ENCODE results near the gene HNRNPA3.
A peak's percentile ranks its signal among the peaks of the same experiment; 100 is the strongest.
"Not testable (repeated sequence)": the region's sequence is repeated elsewhere in the genome, so short reads cannot be mapped to it uniquely, and the experiment has no call there.

The HNRNPA3 gene
- 101 to 121 reads per million in 2 donors for total RNA-seq

- DNase-seq: peak; percentile 100
Measured at GRCh38 chr2:177212106-177212890, at the start of gene HNRNPA3. TSS of gene HNRNPA3 (plus strand) at chr2:177212794. CDS start at chr2:177212800, 6 bp downstream.

GRCh38 chr2:177164131-177164530 lies 48.5 kb upstream of the HNRNPA3 start:
- DNase-seq: no peak

GRCh38 chr2:177164584-177165052 lies 48.0 kb upstream of the HNRNPA3 start:
- DNase-seq: peak; percentile 82

- DNase-seq: no peak
Measured at GRCh38 chr2:177165061-177165583, 47.5 kb upstream of the HNRNPA3 start.

- no peak for DNase-seq
Measured at GRCh38 chr2:177165721-177166711, 46.6 kb upstream of the HNRNPA3 start.

- DNase-seq: no peak
Measured at GRCh38 chr2:177169810-177170514, 42.6 kb upstream of the HNRNPA3 start.

- no peak for DNase-seq
Measured at GRCh38 chr2:177171418-177171865, 41.2 kb upstream of the HNRNPA3 start.

- no peak for DNase-seq
Measured at GRCh38 chr2:177172034-177172880, 40.3 kb upstream of the HNRNPA3 start.

- DNase-seq: no peak
Measured at GRCh38 chr2:177174486-177174885, 38.1 kb upstream of the HNRNPA3 start.

GRCh38 chr2:177175917-177176668 lies 36.5 kb upstream of the HNRNPA3 start:
- no peak for DNase-seq

- DNase-seq: no peak
Measured at GRCh38 chr2:177178797-177179196, 33.8 kb upstream of the HNRNPA3 start.

- DNase-seq: no peak
Measured at GRCh38 chr2:177179227-177179626, 33.4 kb upstream of the HNRNPA3 start.

- DNase-seq: not testable (repeated sequence)
Measured at GRCh38 chr2:177179671-177180070, 32.9 kb upstream of the HNRNPA3 start.

GRCh38 chr2:177180269-177181000 lies 32.2 kb upstream of the HNRNPA3 start:
- DNase-seq: no peak

GRCh38 chr2:177183860-177184259 lies 28.7 kb upstream of the HNRNPA3 start:
- no peak for DNase-seq

GRCh38 chr2:177184606-177185005 lies 28.0 kb upstream of the HNRNPA3 start:
- DNase-seq: no peak

- DNase-seq: not testable (repeated sequence)
Measured at GRCh38 chr2:177186038-177186437, 26.6 kb upstream of the HNRNPA3 start.

- DNase-seq: no peak
Measured at GRCh38 chr2:177187631-177188312, 24.8 kb upstream of the HNRNPA3 start.

Data from T-helper 9 cell (primary cell).